HL-60 (cell line): ENCODE measurements around the gene TNP2.

Experiments
- GABPA ChIP-seq: IDR thresholded peaks from 2 replicates; pipeline ENCODE4 v1.6.1; 2012; ENCODE audit warnings: low read depth
- POLR2AphosphoS5 ChIP-seq: IDR thresholded peaks from 2 replicates; pipeline ENCODE4 v1.6.1; 2012; ENCODE audit warnings: low read depth
- SPI1 ChIP-seq: IDR thresholded peaks from 2 replicates; pipeline ENCODE4 v1.6.1; 2012; ENCODE audit warnings: low read depth, mild to moderate bottlenecking, borderline replicate concordance
- TF ChIP-seq, protein P1 (sequence below): IDR thresholded peaks from one replicate; pipeline ENCODE4 v1.5.1; 2011; ENCODE audit warnings: low read length, control low read depth, inconsistent platforms; ENCODE audit not compliant: insufficient read depth
- TF ChIP-seq, protein P2 (sequence below): IDR thresholded peaks from 2 replicates; pipeline ENCODE4 v1.6.1; 2012; ENCODE audit warnings: low read depth; ENCODE audit not compliant: insufficient replicate concordance

DNA sequence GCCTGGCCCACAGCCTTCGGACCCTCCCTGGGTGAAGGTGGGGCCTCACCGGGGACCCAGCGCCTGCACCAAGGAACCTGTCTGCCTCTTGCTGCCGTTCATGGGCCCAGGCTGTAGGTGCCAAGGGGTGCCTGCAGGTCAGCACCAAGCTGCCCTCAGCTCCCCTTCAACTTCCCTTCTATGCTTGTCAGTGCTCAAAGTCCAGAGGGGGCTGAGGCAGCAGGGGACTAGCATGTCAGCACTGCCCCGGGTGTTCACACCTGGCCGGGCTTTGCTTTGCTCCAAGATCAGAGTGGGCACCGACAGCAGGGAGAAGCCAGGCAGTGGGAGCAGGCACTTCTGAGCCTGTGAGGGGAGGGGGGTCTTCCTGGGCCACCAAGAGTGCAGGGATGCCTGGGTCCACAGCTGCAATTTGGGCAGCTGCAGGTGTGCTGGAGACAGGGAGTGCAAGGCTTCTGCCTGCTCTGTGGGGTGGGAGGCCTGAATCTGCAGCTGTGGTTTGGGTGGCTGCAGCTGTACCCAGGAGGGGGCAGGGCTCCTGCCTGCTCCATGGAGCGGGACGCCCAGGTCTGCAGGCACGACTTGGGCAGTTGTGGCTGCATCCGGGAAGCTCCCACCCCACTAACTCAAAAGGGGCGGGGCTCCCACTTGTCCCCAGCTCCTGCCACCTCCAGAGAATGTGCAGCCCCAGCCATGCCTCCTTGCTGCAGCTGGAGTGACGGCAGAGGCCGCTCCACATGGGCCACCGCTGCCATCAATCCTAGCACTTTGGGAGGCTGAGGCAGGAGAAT lies 39.6 kb upstream of the TNP2 start:
- TF ChIP-seq, protein P1, sequence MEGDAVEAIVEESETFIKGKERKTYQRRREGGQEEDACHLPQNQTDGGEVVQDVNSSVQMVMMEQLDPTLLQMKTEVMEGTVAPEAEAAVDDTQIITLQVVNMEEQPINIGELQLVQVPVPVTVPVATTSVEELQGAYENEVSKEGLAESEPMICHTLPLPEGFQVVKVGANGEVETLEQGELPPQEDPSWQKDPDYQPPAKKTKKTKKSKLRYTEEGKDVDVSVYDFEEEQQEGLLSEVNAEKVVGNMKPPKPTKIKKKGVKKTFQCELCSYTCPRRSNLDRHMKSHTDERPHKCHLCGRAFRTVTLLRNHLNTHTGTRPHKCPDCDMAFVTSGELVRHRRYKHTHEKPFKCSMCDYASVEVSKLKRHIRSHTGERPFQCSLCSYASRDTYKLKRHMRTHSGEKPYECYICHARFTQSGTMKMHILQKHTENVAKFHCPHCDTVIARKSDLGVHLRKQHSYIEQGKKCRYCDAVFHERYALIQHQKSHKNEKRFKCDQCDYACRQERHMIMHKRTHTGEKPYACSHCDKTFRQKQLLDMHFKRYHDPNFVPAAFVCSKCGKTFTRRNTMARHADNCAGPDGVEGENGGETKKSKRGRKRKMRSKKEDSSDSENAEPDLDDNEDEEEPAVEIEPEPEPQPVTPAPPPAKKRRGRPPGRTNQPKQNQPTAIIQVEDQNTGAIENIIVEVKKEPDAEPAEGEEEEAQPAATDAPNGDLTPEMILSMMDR = no peak
- TF ChIP-seq POLR2AphosphoS5 = peak; percentile 92
- no peak for TF ChIP-seq SPI1
- TF ChIP-seq, protein P2, sequence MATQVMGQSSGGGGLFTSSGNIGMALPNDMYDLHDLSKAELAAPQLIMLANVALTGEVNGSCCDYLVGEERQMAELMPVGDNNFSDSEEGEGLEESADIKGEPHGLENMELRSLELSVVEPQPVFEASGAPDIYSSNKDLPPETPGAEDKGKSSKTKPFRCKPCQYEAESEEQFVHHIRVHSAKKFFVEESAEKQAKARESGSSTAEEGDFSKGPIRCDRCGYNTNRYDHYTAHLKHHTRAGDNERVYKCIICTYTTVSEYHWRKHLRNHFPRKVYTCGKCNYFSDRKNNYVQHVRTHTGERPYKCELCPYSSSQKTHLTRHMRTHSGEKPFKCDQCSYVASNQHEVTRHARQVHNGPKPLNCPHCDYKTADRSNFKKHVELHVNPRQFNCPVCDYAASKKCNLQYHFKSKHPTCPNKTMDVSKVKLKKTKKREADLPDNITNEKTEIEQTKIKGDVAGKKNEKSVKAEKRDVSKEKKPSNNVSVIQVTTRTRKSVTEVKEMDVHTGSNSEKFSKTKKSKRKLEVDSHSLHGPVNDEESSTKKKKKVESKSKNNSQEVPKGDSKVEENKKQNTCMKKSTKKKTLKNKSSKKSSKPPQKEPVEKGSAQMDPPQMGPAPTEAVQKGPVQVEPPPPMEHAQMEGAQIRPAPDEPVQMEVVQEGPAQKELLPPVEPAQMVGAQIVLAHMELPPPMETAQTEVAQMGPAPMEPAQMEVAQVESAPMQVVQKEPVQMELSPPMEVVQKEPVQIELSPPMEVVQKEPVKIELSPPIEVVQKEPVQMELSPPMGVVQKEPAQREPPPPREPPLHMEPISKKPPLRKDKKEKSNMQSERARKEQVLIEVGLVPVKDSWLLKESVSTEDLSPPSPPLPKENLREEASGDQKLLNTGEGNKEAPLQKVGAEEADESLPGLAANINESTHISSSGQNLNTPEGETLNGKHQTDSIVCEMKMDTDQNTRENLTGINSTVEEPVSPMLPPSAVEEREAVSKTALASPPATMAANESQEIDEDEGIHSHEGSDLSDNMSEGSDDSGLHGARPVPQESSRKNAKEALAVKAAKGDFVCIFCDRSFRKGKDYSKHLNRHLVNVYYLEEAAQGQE = no peak
- no peak for TF ChIP-seq GABPA
